Gastrocnemius medialis (tissue), 4 donors: ENCODE measurements around the gene VWA8. TPM values are rescaled to one million over a fixed set of nuclear protein-coding genes. Genes with fewer than 3 reads are reported as not detected.

Experiments
- ATAC-seq, 2 donors: fragments of 150-250 bp; one replicate each; pipeline ENCODE4 v1.9.1; 2016
- DNase-seq, 2 donors: peaks; one replicate each; pipeline ENCODE4 v3.0.0-alpha.2; 2019
- H3K27ac ChIP-seq, 4 donors: fragments of 200-600 bp; sonication (generic); 1 replicate in 1 of 4; 2 replicates in 3 of 4; pipeline ENCODE4 v1.5.1; 2016 to 2018; ENCODE audit warnings: mild to moderate bottlenecking in 2 of 4, moderate library complexity in 1 of 4
- H3K27me3 ChIP-seq, 3 donors: fragments of 200-600 bp; sonication (generic) in 2 of 3; 1 replicate in 1 of 3; 2 replicates in 2 of 3; pipeline versions ENCODE4 v1.5.1 to v1.6.0; 2016 to 2019; ENCODE audit warnings: mild to moderate bottlenecking in 1 of 3, moderate library complexity in 1 of 3
- H3K36me3 ChIP-seq, 2 donors: fragments of 200-600 bp; sonication (generic) in 1 of 2; one replicate each; pipeline ENCODE4 v1.5.1; 2017 to 2018
- H3K4me1 ChIP-seq, 2 donors: fragments of 200-600 bp; sonication (generic) in 1 of 2; one replicate each; pipeline ENCODE4 v1.5.1; 2016 to 2017; ENCODE audit warnings: mild to moderate bottlenecking in 2 of 2
- H3K4me3 ChIP-seq, 4 donors: fragments of 200-600 bp; sonication (generic) in 3 of 4; 1 replicate in 1 of 4; 2 replicates in 3 of 4; pipeline ENCODE4 v1.5.1; 2016 to 2019; ENCODE audit warnings: mild to moderate bottlenecking in 2 of 4
- H3K9me3 ChIP-seq, 3 donors: fragments of 200-600 bp; sonication (generic) in 2 of 3; 1 replicate in 1 of 3; 2 replicates in 2 of 3; pipeline ENCODE4 v1.5.1; 2016 to 2019
- CTCF ChIP-seq, 5 experiments: fragments of 450-650 bp in 3 of 5; fragments of 200-600 bp in 2 of 5; sonication (generic) in 2 of 5; IDR thresholded peaks in 4 of 5; conservative IDR thresholded peaks in 1 of 5; 1 replicate in 4 of 5; 2 replicates in 1 of 5; pipeline ENCODE4 v1.5.1; 2016 to 2019; ENCODE audit warnings: antibody characterized with exemption in 5 of 5, mild to moderate bottlenecking in 3 of 5, moderate library complexity in 3 of 5
- POLR2A ChIP-seq, 2 donors: fragments of 450-650 bp; IDR thresholded peaks; one replicate each; pipeline ENCODE4 v1.6.1; 2017; ENCODE audit warnings: antibody characterized with exemption in 2 of 2, mild to moderate bottlenecking in 2 of 2, moderate library complexity in 2 of 2
- in situ Hi-C, 4 donors: fragments of 200-750 bp; cut with MboI; loops; one replicate each; pipeline versions ENCODE4 v1.15.0 to v1.8.0; 2017; ENCODE audit warnings: low sequenced_read_pairs in 4 of 4
- intact Hi-C: fragments of 100-400 bp; cut with DNase I; formaldehyde crosslinking; loops from one replicate; pipeline ENCODE4 v1.15.1; 2023; ENCODE audit warnings: low total_unique reads
- total RNA-seq, 4 donors: library from RNA; depleted of rRNA; stranded (reverse); fragments of >200 nt; gene quantifications; one replicate each; pipeline versions ENCODE4 v1.1.0 to v1.2.3, GENCODE V29; 2016

VWA8 gene
- total RNA-seq, 4 donors from 2014 or later = 24.7 to 37.9 (median 29.7) TPM

GRCh38 chr13:41720839-41721561 is 239.9 kb downstream of the VWA8 start:
- intact Hi-C loops (no loop called here), in situ Hi-C loops (no loop called here)
- H3K36me3 ChIP-seq = peaks cover 2 to 32% of the 10 kb centered on the region in 2 donors
- no peaks in the 10 kb centered on the region for H3K27me3 ChIP-seq
- no peak overlapping the region for H3K27ac ChIP-seq
- ATAC-seq (no peak), DNase-seq (no peak)
- H3K4me3 ChIP-seq = no peak overlapping the region
- H3K9me3 ChIP-seq = no peaks in the 10 kb centered on the region
- TF ChIP-seq CTCF (IDR thresholded peaks at IDR 0.05 in 4 of 5, conservative IDR thresholded peaks at IDR 0.05 in 1 of 5) (no peak), POLR2A (IDR thresholded peaks at IDR 0.05) (no peak)
- H3K4me1 ChIP-seq = peaks cover 0 to 7% of the 10 kb centered on the region in 2 donors

GRCh38 chr13:41716236-41716635 is 244.7 kb downstream of the VWA8 start:
- Histone ChIP-seq H3K27me3 (no peaks in the 10 kb centered on the region), H3K27ac (peak overlapping the region in 2 of 4 donors; percentile 4 to 6), H3K4me3 (no peak overlapping the region), H3K9me3 (no peaks in the 10 kb centered on the region), H3K36me3 (peaks cover 2 to 16% of the 10 kb centered on the region in 2 donors), H3K4me1 (peaks cover 15 to 26% of the 10 kb centered on the region in 2 donors)
- ATAC-seq (no peak), DNase-seq (no peak)
- in situ Hi-C loops (no loop called here), intact Hi-C loops (no loop called here)
- TF ChIP-seq CTCF (IDR thresholded peaks at IDR 0.05 in 4 of 5, conservative IDR thresholded peaks at IDR 0.05 in 1 of 5) (no peak), POLR2A (IDR thresholded peaks at IDR 0.05) (no peak)

GRCh38 chr13:41713405-41713804 is 247.5 kb downstream of the VWA8 start:
- intact Hi-C loops (no loop called here), in situ Hi-C loops (no loop called here)
- H3K27ac ChIP-seq = peak overlapping the region in 3 of 4 donors; percentile 2 to 51 (median 20)

GRCh38 chr13:41710771-41711170 is 250.1 kb downstream of the VWA8 start:
- no peaks in the 10 kb centered on the region for H3K36me3 ChIP-seq
- intact Hi-C loops (no loop called here), in situ Hi-C loops (no loop called here)
- DNase-seq (no peak), ATAC-seq (no peak)
- H3K9me3 ChIP-seq = no peaks in the 10 kb centered on the region
- H3K27me3 ChIP-seq = no peaks in the 10 kb centered on the region
- H3K4me3 ChIP-seq = no peak overlapping the region
- TF ChIP-seq POLR2A (IDR thresholded peaks at IDR 0.05) = no peak
- no peak for TF ChIP-seq CTCF (IDR thresholded peaks at IDR 0.05 in 4 of 5, conservative IDR thresholded peaks at IDR 0.05 in 1 of 5)
- peaks cover 51 to 53% of the 10 kb centered on the region in 2 donors for H3K4me1 ChIP-seq
- H3K27ac ChIP-seq = no peak overlapping the region

More at GRCh38 chr13:41713405-41713804, 247.5 kb downstream of the VWA8 start:
- peaks cover 25 to 34% of the 10 kb centered on the region in 2 donors for H3K4me1 ChIP-seq
- no peaks in the 10 kb centered on the region for H3K9me3 ChIP-seq
- TF ChIP-seq POLR2A (IDR thresholded peaks at IDR 0.05) = no peak
- TF ChIP-seq CTCF (IDR thresholded peaks at IDR 0.05 in 4 of 5, conservative IDR thresholded peaks at IDR 0.05 in 1 of 5) = no peak
- DNase-seq (no peak), ATAC-seq (peak; percentile 68 to 71)
- H3K27me3 ChIP-seq = no peaks in the 10 kb centered on the region
- H3K4me3 ChIP-seq = no peak overlapping the region
- no peaks in the 10 kb centered on the region for H3K36me3 ChIP-seq
